GM20000 (cell line): ENCODE data around the gene GRB10.

Experiments used
- DNase-seq: peaks from one replicate; pipeline ENCODE4 v3.0.0; 2012; ENCODE audit warnings: low spot score
- CTCF ChIP-seq: IDR thresholded peaks from 2 replicates; pipeline ENCODE4 v1.5.1; 2012; ENCODE audit warnings: mild to moderate bottlenecking, control low read depth; ENCODE audit errors: extremely low read depth, missing control alignments

The GRB10 gene

GRCh38 chr7:50613473-50613872 lies 169.2 kb downstream of the GRB10 start:
- no peak for TF ChIP-seq CTCF
- no peak for DNase-seq

DNA sequence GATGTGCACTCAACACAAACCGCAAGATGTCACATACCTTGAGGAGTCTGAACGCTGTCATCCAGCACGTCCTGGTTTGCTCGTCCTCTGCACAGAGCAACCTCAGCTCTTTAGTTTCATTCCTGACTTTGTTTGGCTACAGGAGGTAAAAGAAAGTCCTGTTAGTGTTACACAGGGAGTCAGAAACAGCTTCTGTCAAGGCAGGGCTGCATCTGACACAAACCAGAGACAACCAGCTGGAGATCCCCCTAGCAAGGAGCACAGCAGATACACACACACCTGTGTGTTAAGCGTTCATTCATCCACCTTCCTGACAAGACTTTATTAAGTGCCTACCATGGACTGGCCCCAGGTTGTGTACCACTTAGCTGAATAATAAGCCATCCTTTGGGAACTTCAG lies 170.0 kb downstream of the GRB10 start:
- no peak for TF ChIP-seq CTCF
- no peak for DNase-seq

DNA sequence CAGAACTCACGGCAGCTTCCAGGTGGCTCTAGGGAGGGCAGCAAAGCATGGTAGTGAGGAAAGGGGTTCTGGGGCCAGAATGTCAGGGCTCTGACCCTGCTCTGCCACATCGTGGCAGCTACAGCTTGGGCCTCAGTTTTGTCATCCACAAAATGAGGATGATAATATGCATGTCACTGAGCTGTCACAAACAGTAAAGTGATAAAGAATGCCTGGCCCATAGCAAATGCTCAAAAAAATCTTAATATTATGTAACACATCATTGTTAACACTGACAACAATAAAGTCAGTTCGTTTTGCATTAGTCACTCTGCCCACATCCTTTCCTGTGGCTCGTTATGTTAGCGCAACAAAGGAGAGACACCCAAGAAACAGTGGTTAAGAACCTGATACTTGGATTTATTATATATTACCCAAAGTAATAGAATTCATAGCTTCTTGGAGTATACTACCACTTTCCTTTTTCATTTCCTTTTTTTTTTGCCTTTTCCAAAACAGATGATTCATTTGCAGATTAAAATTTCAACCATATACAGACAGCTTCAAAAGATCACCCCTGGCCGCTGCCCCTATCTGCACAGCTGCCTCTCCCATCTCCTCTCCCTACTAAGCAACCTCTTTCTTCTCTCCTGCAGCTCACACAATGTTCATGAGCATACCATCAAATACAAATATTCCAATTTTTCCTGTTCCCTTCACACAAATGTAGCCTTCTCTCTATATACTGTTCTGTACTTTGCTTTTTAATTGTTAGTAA lies 172.0 kb downstream of the GRB10 start:
- no peak for DNase-seq
- no peak for TF ChIP-seq CTCF

DNA sequence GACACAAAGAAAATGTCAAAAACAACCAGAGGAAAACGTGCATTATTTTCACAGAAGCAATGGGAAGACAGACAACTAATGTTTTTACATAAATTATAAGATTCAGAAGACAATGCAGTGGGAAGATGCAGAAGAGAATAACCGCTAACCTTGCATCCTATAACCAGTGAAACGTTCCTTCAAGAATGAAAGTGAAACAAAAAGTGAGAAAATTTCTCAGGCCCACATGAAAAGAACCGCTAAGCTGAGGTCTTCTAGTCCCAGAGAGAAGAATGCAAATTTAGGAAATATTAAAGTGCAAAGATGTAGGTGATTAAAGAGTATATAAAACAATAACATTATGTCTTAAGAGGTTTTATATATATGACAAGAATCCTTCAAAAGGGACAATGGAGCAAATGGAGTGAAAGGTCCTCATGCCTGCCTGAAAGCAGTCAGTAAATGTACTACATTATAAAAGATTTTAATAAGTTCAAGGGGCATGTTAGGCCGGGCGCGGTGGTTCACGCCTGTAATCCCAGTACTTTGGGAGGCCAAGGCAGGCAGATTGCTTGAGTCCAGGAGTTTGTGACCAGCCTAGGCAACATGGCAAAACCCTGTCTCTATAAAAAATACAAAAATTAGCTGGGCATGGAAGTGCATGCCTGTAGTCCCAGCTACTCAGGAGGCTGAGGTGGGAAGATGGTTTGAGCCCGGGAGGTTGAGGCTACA lies 174.3 kb downstream of the GRB10 start:
- DNase-seq, result no peak
- TF ChIP-seq CTCF, result no peak

DNA sequence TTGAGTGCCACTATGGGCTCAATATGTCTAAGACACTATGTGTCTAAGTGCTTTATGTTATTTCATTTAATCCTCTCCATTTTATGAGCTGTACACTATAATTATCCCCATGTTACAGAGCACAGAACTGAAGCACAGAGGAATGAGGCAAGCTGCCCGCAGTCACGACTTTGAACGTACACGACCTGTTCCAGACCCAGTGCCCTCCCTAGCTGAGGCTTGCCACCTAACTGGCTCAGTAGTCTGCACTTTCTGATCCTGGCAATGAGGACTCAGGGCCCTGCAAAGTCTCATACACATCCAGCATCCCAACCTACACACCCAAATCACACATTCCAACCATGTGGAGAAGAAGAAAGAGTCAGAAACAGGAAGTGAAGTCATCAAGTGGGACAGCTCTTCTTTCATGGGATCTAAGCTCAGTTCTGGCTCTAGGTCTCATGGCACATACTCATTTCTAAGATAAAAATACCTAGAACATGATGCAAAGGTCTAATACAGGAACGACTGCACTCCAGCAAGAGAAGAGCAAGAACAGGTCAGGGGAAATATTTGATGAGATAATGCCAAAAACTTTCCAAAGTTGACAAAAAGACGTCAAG lies 175.1 kb downstream of the GRB10 start:
- no peak for DNase-seq
- no peak for TF ChIP-seq CTCF

DNA sequence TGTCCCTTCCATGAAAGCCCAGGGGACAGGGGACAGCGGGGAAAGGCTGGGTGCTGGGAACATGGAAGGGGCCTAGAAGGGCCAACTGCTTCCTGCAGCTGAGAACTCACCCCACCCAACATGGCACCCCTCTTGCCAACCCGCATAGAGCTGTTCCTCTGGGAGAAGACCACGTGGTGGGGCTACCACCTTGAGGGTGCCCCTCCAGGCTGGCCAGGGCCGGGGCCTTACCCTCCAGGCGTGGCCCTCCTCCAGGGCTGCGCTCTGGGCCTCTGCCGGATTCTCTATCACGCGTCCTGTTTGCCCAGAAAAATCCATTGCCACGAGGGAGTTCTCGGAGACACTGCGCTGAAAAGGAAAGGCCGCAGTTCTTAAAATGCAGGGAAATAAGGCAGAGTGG lies 177.6 kb downstream of the GRB10 start:
- DNase-seq, result no peak
- TF ChIP-seq CTCF, result no peak

- DNase-seq, result no peak
- TF ChIP-seq CTCF, result no peak
Measured at GRCh38 chr7:50603287-50603686, 179.4 kb downstream of the GRB10 start.
